ENCODE results near the gene NCKAP5L.

The NCKAP5L gene

GRCh38 chr12:49843411-49843810 is 15.2 kb upstream of the NCKAP5L start:
- no peaks in the 10 kb centered on the region for H3K27me3 ChIP-seq (ENCODE audit: control insufficient read depth, insufficient read depth, low read length)
- H3K4me2 ChIP-seq (ENCODE audit: low read length) = peak overlapping the region; percentile 98
- peak overlapping the region; percentile 77 for H2AFZ ChIP-seq
- H3K4me3 ChIP-seq (ENCODE audit: low read depth, low read length) = peak overlapping the region; percentile 94
- no peaks in the 10 kb centered on the region for H3K9me3 ChIP-seq (ENCODE audit: control insufficient read depth, low read length)
- H3K27ac ChIP-seq = peak overlapping the region; percentile 92
- no peaks in the 10 kb centered on the region for H3K36me3 ChIP-seq (ENCODE audit: control insufficient read depth, insufficient read depth, low read length)
- no peak for TF ChIP-seq CTCF (IDR thresholded peaks at IDR 0.05)
- no peak overlapping the region for H3K9ac ChIP-seq
- H3K4me1 ChIP-seq = peaks cover 12% of the 10 kb centered on the region
- H3K79me2 ChIP-seq = no peaks in the 10 kb centered on the region

- H3K4me3 ChIP-seq (ENCODE audit: low read depth, low read length) = peak within 1 kb of the TSS; percentile 94
- H3K27ac ChIP-seq = peak within 1 kb of the TSS; percentile 92
- peaks cover 12% of the 10 kb centered on the region for H3K4me1 ChIP-seq
- peak within 1 kb of the TSS; percentile 21 for H3K9ac ChIP-seq
- no peaks in the 10 kb centered on the region for H3K9me3 ChIP-seq (ENCODE audit: control insufficient read depth, low read length)
- no peaks in the 10 kb centered on the region for H3K79me2 ChIP-seq
- H3K27me3 ChIP-seq (ENCODE audit: control insufficient read depth, insufficient read depth, low read length) = no peaks in the 10 kb centered on the region
- TF ChIP-seq CTCF (IDR thresholded peaks at IDR 0.05) = no peak
- no peaks in the 10 kb centered on the region for H3K36me3 ChIP-seq (ENCODE audit: control insufficient read depth, insufficient read depth, low read length)
- peak within 1 kb of the TSS; percentile 77 for H2AFZ ChIP-seq
- peak within 1 kb of the TSS; percentile 98 for H3K4me2 ChIP-seq (ENCODE audit: low read length)
Observed at GRCh38 chr12:49842519-49843352, 14.5 kb upstream of the NCKAP5L start, which contains the start of gene BCDIN3D. Gene BCDIN3D (minus strand): TSS chr12:49843106. CDS start chr12:49843087, 19 bp downstream.

- Histone ChIP-seq H3K9me3 (ENCODE audit: control insufficient read depth, low read length) (no peaks in the 10 kb centered on the region), H3K4me2 (ENCODE audit: low read length) (no peak overlapping the region), H3K4me3 (ENCODE audit: low read depth, low read length) (no peak overlapping the region), H3K27me3 (ENCODE audit: control insufficient read depth, insufficient read depth, low read length) (no peaks in the 10 kb centered on the region), H3K27ac (no peak overlapping the region), H3K36me3 (ENCODE audit: control insufficient read depth, insufficient read depth, low read length) (no peaks in the 10 kb centered on the region), H3K9ac (no peak overlapping the region), H3K4me1 (peaks cover 12% of the 10 kb centered on the region), H2AFZ (no peak overlapping the region), H3K79me2 (peaks cover 5% of the 10 kb centered on the region)
- peak; percentile 74 for TF ChIP-seq CTCF (IDR thresholded peaks at IDR 0.05)
Observed at GRCh38 chr12:49838973-49839633, 10.9 kb upstream of the NCKAP5L start.

- Histone ChIP-seq H3K4me2 (ENCODE audit: low read length) (no peak overlapping the region), H3K27ac (no peak overlapping the region), H3K9ac (no peak overlapping the region), H3K4me3 (ENCODE audit: low read depth, low read length) (no peak overlapping the region), H3K4me1 (no peaks in the 10 kb centered on the region), H3K27me3 (ENCODE audit: control insufficient read depth, insufficient read depth, low read length) (no peaks in the 10 kb centered on the region), H3K9me3 (ENCODE audit: control insufficient read depth, low read length) (no peaks in the 10 kb centered on the region), H3K36me3 (ENCODE audit: control insufficient read depth, insufficient read depth, low read length) (no peaks in the 10 kb centered on the region), H3K79me2 (peaks cover 5% of the 10 kb centered on the region), H2AFZ (no peak overlapping the region)
- no peak for TF ChIP-seq CTCF (IDR thresholded peaks at IDR 0.05)
Observed at GRCh38 chr12:49832836-49833421, 4.7 kb upstream of the NCKAP5L start.
